HepG2 (cell line): Measurements from ENCODE around the gene LSS. TPM values are rescaled to one million over a fixed set of nuclear protein-coding genes. Genes with fewer than 3 reads are reported as not detected.

Experiments used
- ATAC-seq: fragments of 200-7000 bp; cut with Tn5 transposase; 3 replicates; pipeline ENCODE4 v1.9.1; 2020; ENCODE audit warnings: mild to moderate bottlenecking, moderate library complexity
- BruUV-seq: library from RNA; stranded (reverse); fragments of 400-500 nt; replicated peaks from 2 replicates; lab custom pipeline; 2021; lab: Mats Ljungman, UMichigan
- CTCF ChIA-PET: fragments of 300-600 bp; formaldehyde crosslinking; extraction: SDS; loops from one replicate; lab custom pipeline; 2021; ENCODE audit warnings: low total read pairs, inconsistent platforms, low intra/inter-chr PET ratio; lab: Yijun Ruan, JAX
- POLR2A ChIA-PET: fragments of 350-600 bp; sonication (Branson Sonifier 250); formaldehyde crosslinking; loops from one replicate; lab custom pipeline; 2020; ENCODE audit warnings: antibody characterized with exemption, inconsistent platforms; lab: Yijun Ruan, JAX
- DNase-seq: peaks from one replicate; pipeline ENCODE4 v3.0.0-alpha.2; 2015; ENCODE audit warnings: low spot score
- FAIRE-seq: peaks from 3 replicates; lab custom pipeline; 2011; peaks lifted over from hg19 to GRCh38; lab: Jason Lieb, UNC
- H2AFZ ChIP-seq: one replicate; pipeline ENCODE4 v1.6.1; 2011; ENCODE audit warnings: low read length, inconsistent platforms
- H3K27ac ChIP-seq: fragments of 300-600 bp; 3 replicates; pipeline ENCODE4 v1.8.0; 2011; ENCODE audit warnings: mixed run types, mild to moderate bottlenecking, mixed read lengths, low read length, inconsistent platforms; ENCODE audit not compliant: insufficient read depth; ENCODE audit errors: extremely low read length
- H3K27me3 ChIP-seq, 2 experiments: fragments of 200-600 bp in 1 of 2; 2 replicates in 1 of 2; 3 replicates in 1 of 2; pipeline versions ENCODE4 v1.6.0 to v1.8.0; 2011; ENCODE audit warnings: low read length in 2 of 2, mild to moderate bottlenecking in 2 of 2, moderate library complexity in 2 of 2, inconsistent platforms in 1 of 2; ENCODE audit not compliant: insufficient read depth in 2 of 2, control insufficient read depth in 1 of 2
- H3K36me3 ChIP-seq, 2 experiments: fragments of 200-600 bp in 1 of 2; replicated peaks in 1 of 2; 2 replicates in 1 of 2; 3 replicates in 1 of 2; pipeline versions ENCODE4 v1.5.1 to v1.8.0; 2011; ENCODE audit warnings: low read length in 2 of 2, inconsistent platforms in 1 of 2; ENCODE audit not compliant: insufficient read depth in 2 of 2, control insufficient read depth in 1 of 2
- H3K4me1 ChIP-seq: 2 replicates; pipeline ENCODE4 v1.5.1; 2012; ENCODE audit warnings: low read length, inconsistent platforms; ENCODE audit not compliant: insufficient read depth
- H3K4me2 ChIP-seq: 2 replicates; pipeline ENCODE4 v1.6.0; 2011; ENCODE audit warnings: low read depth, low read length, inconsistent platforms
- H3K4me3 ChIP-seq, 3 experiments: fragments of 200-600 bp in 1 of 3; sonication (generic), shearing (Covaris generic) in 1 of 3; replicated peaks in 1 of 3; 2 replicates each; pipeline ENCODE4 v1.5.1; 2011 to 2016; ENCODE audit warnings: low read length in 3 of 3, inconsistent platforms in 2 of 3, low read depth in 2 of 3, mild to moderate bottlenecking in 2 of 3, control low read depth in 1 of 3, mixed read lengths in 1 of 3; ENCODE audit not compliant: insufficient read depth in 1 of 3
- H3K79me2 ChIP-seq: one replicate; pipeline ENCODE4 v1.6.1; 2011; ENCODE audit warnings: low read length, inconsistent platforms; ENCODE audit not compliant: insufficient read depth
- H3K9ac ChIP-seq: 2 replicates; pipeline ENCODE4 v1.6.0; 2011; ENCODE audit warnings: mild to moderate bottlenecking, low read depth, low read length, inconsistent platforms; ENCODE audit not compliant: insufficient read depth
- H3K9me3 ChIP-seq: 2 replicates; pipeline ENCODE4 v1.5.1; 2012; ENCODE audit warnings: mild to moderate bottlenecking, low read length
- H4K20me1 ChIP-seq: 2 replicates; pipeline ENCODE4 v1.6.0; 2011; ENCODE audit warnings: inconsistent platforms, mild to moderate bottlenecking, low read length, moderate library complexity; ENCODE audit not compliant: insufficient read depth
- KDM5B ChIP-seq: sonication (generic); formaldehyde crosslinking; IDR thresholded peaks from 2 replicates; pipeline ENCODE4 v1.4.0; 2020; ENCODE audit warnings: missing genetic modification reagents, mild to moderate bottlenecking, borderline replicate concordance
- WGBS: methylation state at CpG from one replicate; pipeline ENCODE4 v1.1.6; 2017; ENCODE audit warnings: low lambda C conversion rate; 5-methylcytosine and 5-hydroxymethylcytosine counted together
- in situ Hi-C: cut with HindIII; loops from 2 replicates; pipeline ENCODE4 v1.10.0; 2017; ENCODE audit warnings: low pct_unique_long_range_greater_than_20kb; ENCODE audit not compliant: extremely low pct_ligation_motif_present
- intact Hi-C: fragments of 100-400 bp; cut with micrococcal nuclease; formaldehyde crosslinking; loops from one replicate; pipeline ENCODE4 v1.10.0; 2022; ENCODE audit not compliant: unreplicated experiment
- polyA plus RNA-seq, 8 experiments: library from polyadenylated mRNA; depleted of rRNA in 3 of 8; stranded (reverse) in 7 of 8; unstranded in 1 of 8; fragments of >200 nt; fragmentation: Illumina TruSeq in 4 of 8; extraction: Trizol in 4 of 8; gene quantifications; 2 replicates each; pipeline versions ENCODE4 v1.2.1 to v1.2.3, GENCODE V29; 2011 to 2016; ENCODE audit warnings: low read depth in 4 of 8, missing spikeins in 1 of 8, mixed read lengths in 1 of 8; ENCODE audit not compliant: insufficient read depth in 1 of 8
- total RNA-seq, 5 experiments: library from RNA; depleted of rRNA; stranded (reverse); fragments of >200 nt; fragmentation: Illumina TruSeq; extraction: Trizol; gene quantifications; 2 replicates each; pipeline ENCODE4 v1.2.3, GENCODE V29; 2016; ENCODE audit warnings: low read depth in 1 of 5
- TF ChIP-seq, protein P1 (sequence below): IDR thresholded peaks from 2 replicates; pipeline ENCODE4 v1.6.1; 2016; ENCODE audit warnings: low read depth
- TF ChIP-seq, protein P2 (sequence below): sonication (generic); formaldehyde crosslinking; IDR thresholded peaks from 2 replicates; pipeline ENCODE4 v1.4.0; 2020; ENCODE audit warnings: missing genetic modification reagents, borderline replicate concordance

LSS gene
- total and polyA plus RNA-seq, 2 of the 13 experiments (the other 11 are each of a cell fraction or from before 2014, with no cell fraction given) = 72.6 to 113 TPM

DNA sequence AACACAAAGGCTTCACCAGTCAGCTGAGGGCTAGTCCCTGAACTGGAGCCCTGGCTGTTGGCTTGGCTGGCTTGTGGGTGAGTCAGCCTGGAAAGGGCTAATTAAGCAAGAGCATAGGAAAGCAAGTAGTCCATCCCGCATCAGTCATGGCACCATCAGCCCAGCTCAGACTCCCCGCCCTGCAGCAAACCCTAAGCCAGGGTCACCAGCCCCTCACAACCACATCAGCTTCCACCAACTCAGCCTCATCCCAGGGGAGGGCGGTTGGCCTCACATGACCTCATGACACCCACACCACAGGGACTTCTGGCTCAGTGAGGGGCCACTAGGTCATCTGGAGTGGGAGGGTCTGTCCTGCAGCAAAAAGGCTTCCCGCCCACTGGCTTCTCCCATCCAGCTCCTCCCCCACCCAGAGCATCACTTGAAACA lies 37.3 kb downstream of the LSS start:
- ATAC-seq (no peak), DNase-seq (no peak), FAIRE-seq (no peak)
- in situ Hi-C loops (no loop called here), intact Hi-C loops (loop anchor here (10.0 kb wide), 1 partner anchor 216 kb away; no protein-coding TSS in a partner anchor)
- 100% methylated on average over 1 of the region's 4 CpGs for WGBS
- POLR2A ChIA-PET = no interaction called here
- TF ChIP-seq KDM5B (CRISPR knock-in tag) = 0 out of 2 replicates have a peak, but pooled peaks have one; percentile 26
- TF ChIP-seq, protein P1, sequence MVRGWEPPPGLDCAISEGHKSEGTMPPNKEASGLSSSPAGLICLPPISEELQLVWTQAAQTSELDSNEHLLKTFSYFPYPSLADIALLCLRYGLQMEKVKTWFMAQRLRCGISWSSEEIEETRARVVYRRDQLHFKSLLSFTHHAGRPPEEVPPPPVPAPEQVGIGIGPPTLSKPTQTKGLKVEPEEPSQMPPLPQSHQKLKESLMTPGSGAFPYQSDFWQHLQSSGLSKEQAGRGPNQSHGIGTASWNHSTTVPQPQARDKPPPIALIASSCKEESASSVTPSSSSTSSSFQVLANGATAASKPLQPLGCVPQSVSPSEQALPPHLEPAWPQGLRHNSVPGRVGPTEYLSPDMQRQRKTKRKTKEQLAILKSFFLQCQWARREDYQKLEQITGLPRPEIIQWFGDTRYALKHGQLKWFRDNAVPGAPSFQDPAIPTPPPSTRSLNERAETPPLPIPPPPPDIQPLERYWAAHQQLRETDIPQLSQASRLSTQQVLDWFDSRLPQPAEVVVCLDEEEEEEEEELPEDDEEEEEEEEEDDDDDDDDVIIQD (CRISPR knock-in tag) = no peak
- TF ChIP-seq, protein P2, sequence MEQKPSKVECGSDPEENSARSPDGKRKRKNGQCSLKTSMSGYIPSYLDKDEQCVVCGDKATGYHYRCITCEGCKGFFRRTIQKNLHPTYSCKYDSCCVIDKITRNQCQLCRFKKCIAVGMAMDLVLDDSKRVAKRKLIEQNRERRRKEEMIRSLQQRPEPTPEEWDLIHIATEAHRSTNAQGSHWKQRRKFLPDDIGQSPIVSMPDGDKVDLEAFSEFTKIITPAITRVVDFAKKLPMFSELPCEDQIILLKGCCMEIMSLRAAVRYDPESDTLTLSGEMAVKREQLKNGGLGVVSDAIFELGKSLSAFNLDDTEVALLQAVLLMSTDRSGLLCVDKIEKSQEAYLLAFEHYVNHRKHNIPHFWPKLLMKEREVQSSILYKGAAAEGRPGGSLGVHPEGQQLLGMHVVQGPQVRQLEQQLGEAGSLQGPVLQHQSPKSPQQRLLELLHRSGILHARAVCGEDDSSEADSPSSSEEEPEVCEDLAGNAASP (CRISPR knock-in tag) = 0 out of 2 replicates have a peak, but pooled peaks have one; percentile 22
- H3K4me1 ChIP-seq = peaks cover 31% of the 10 kb centered on the region
- no TSS peak for BruUV-seq
- no peaks in the 10 kb centered on the region for H4K20me1 ChIP-seq
- H2AFZ ChIP-seq = no peak overlapping the region
- no peaks in the 10 kb centered on the region for H3K79me2 ChIP-seq
- H3K36me3 ChIP-seq = peaks cover 17 to 60% of the 10 kb centered on the region in 2 experiments
- no peak overlapping the region for H3K27ac ChIP-seq
- H3K27me3 ChIP-seq = no peaks in the 10 kb centered on the region
- no peak overlapping the region for H3K4me3 ChIP-seq
- CTCF ChIA-PET = no interaction called here
- no peak overlapping the region for H3K9ac ChIP-seq
- H3K4me2 ChIP-seq = no peak overlapping the region
- no peaks in the 10 kb centered on the region for H3K9me3 ChIP-seq
